Lower lobe of right lung (tissue), 2 donors: ENCODE measurements around the gene BLMH. TPM values are rescaled to one million over a fixed set of nuclear protein-coding genes. Genes with fewer than 3 reads are reported as not detected.

Source experiments
- ATAC-seq, 2 donors: fragments of 200-7000 bp; cut with Tn5 transposase; one replicate each; pipeline ENCODE4 v1.9.1; 2020 to 2022; ENCODE audit warnings: mild to moderate bottlenecking in 2 of 2, moderate library complexity in 2 of 2
- DNase-seq: peaks from one replicate; pipeline ENCODE4 v3.0.0-alpha.2; 2020
- H3K27ac ChIP-seq: fragments of 200-600 bp; one replicate; pipeline ENCODE4 v1.8.0; 2022
- H3K27me3 ChIP-seq: fragments of 200-600 bp; one replicate; pipeline ENCODE4 v1.8.0; 2022; ENCODE audit warnings: low read depth
- H3K36me3 ChIP-seq: fragments of 200-600 bp; one replicate; pipeline ENCODE4 v1.8.0; 2022; ENCODE audit warnings: mild to moderate bottlenecking
- H3K4me1 ChIP-seq: fragments of 200-600 bp; one replicate; pipeline ENCODE4 v1.8.0; 2022
- H3K4me3 ChIP-seq: fragments of 200-600 bp; one replicate; pipeline ENCODE4 v1.8.0; 2022; ENCODE audit warnings: mild to moderate bottlenecking
- H3K9me3 ChIP-seq: fragments of 200-600 bp; one replicate; pipeline ENCODE4 v1.8.0; 2022
- intact Hi-C: fragments of 100-400 bp; cut with DNase I; formaldehyde crosslinking; loops from one replicate; pipeline ENCODE4 v1.11.0; 2022
- total RNA-seq: library from RNA; stranded (reverse); fragmentation: NEBNext Ultra II Directional; extraction: Animal tissue kit (Norgen Biotek cat#: 25700); gene quantifications from one replicate; pipeline ENCODE4 v1.2.1, GENCODE V29; 2021
- TF ChIP-seq, protein P1 (sequence below): fragments of 200-600 bp; IDR thresholded peaks from one replicate; pipeline ENCODE4 v1.8.0; 2022; ENCODE audit warnings: antibody characterized with exemption, mild to moderate bottlenecking
- donor health status: DM: no; HTN: yes; CAD: no; lungs with severe emphysema.

The BLMH gene
- total RNA-seq, 1 donor from 2014 or later: 27.4 TPM

GRCh38 chr17:30278032-30278431 is 13.7 kb downstream of the BLMH start:
- H3K36me3 ChIP-seq: peaks cover 58% of the 10 kb centered on the region
- H3K27ac ChIP-seq: no peak overlapping the region
- TF ChIP-seq, protein P1, sequence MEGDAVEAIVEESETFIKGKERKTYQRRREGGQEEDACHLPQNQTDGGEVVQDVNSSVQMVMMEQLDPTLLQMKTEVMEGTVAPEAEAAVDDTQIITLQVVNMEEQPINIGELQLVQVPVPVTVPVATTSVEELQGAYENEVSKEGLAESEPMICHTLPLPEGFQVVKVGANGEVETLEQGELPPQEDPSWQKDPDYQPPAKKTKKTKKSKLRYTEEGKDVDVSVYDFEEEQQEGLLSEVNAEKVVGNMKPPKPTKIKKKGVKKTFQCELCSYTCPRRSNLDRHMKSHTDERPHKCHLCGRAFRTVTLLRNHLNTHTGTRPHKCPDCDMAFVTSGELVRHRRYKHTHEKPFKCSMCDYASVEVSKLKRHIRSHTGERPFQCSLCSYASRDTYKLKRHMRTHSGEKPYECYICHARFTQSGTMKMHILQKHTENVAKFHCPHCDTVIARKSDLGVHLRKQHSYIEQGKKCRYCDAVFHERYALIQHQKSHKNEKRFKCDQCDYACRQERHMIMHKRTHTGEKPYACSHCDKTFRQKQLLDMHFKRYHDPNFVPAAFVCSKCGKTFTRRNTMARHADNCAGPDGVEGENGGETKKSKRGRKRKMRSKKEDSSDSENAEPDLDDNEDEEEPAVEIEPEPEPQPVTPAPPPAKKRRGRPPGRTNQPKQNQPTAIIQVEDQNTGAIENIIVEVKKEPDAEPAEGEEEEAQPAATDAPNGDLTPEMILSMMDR: peak; percentile 54
- peak in 1 of 2 donors; percentile 54 for ATAC-seq
- intact Hi-C loops: no loop called here
- H3K4me3 ChIP-seq: no peak overlapping the region
- H3K9me3 ChIP-seq: no peaks in the 10 kb centered on the region
- no peaks in the 10 kb centered on the region for H3K27me3 ChIP-seq
- no peak for DNase-seq
- no peaks in the 10 kb centered on the region for H3K4me1 ChIP-seq

- Histone ChIP-seq H3K27ac (no peak overlapping the region), H3K4me1 (no peaks in the 10 kb centered on the region), H3K27me3 (no peaks in the 10 kb centered on the region), H3K4me3 (no peak overlapping the region), H3K9me3 (no peaks in the 10 kb centered on the region), H3K36me3 (peaks cover 64% of the 10 kb centered on the region)
- intact Hi-C loops: no loop called here
- DNase-seq (no peak), ATAC-seq (no peak)
- TF ChIP-seq, protein P1: no peak
Observed at GRCh38 chr17:30275911-30276310, 15.8 kb downstream of the BLMH start.

DNA sequence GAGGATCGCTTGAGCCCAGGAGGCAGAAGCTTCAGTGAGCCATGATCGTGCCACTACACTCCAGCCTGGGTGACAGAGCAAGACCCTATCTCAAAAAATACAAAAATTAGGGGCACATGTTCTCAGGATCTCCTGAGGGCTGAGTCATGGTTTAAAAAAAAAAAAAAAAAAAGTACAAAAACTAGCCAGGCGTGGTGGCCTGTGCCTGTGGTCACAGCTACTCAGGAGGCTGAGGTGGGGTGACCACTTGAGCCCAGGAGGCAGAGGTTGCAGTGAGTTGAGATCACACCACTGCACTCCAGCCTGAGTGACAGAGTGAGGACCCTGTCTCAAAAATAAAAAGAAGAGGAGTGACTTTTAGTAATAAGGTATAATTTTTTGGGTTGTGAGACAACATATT is 16.9 kb downstream of the BLMH start:
- peaks cover 64% of the 10 kb centered on the region for H3K36me3 ChIP-seq
- intact Hi-C loops: no loop called here

GRCh38 chr17:30273373-30273772 is 18.4 kb downstream of the BLMH start:
- intact Hi-C loops: no loop called here
- DNase-seq (no peak), ATAC-seq (no peak)

More for the DNA sequence above, 16.9 kb downstream of the BLMH start:
- Histone ChIP-seq H3K4me1 (no peaks in the 10 kb centered on the region), H3K9me3 (no peaks in the 10 kb centered on the region), H3K27me3 (no peaks in the 10 kb centered on the region), H3K4me3 (no peak overlapping the region), H3K27ac (no peak overlapping the region)
- no peak for DNase-seq
- ATAC-seq: no peak
- TF ChIP-seq, protein P1: no peak

DNA sequence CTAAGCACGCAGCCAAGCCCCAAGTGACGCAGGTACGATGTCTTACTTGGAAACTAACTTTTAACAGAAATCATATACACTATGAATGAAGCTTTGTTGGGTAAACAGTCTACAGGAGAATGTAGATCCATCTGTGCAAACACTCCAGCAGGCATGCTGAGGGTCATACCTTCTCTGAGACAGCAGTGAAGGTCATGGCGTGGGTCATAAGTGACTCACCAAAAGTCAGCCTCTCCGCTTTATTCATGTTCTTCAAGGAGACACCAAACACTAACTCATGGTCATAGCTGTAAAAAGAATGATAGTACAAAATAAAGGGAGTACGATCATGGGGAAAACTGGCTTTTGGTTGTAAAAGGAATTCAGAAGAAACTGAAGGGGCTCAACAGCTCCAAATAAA is 20.6 kb downstream of the BLMH start:
- Histone ChIP-seq H3K9me3 (no peaks in the 10 kb centered on the region), H3K27ac (no peak overlapping the region), H3K4me1 (no peaks in the 10 kb centered on the region), H3K4me3 (no peak overlapping the region), H3K27me3 (no peaks in the 10 kb centered on the region), H3K36me3 (peaks cover 79% of the 10 kb centered on the region)
- intact Hi-C loops: no loop called here
- DNase-seq: no peak
- TF ChIP-seq, protein P1: no peak
- no peak for ATAC-seq

More at GRCh38 chr17:30273373-30273772, 18.4 kb downstream of the BLMH start:
- H3K9me3 ChIP-seq: no peaks in the 10 kb centered on the region
- H3K27ac ChIP-seq: no peak overlapping the region
- no peaks in the 10 kb centered on the region for H3K4me1 ChIP-seq
- H3K27me3 ChIP-seq: no peaks in the 10 kb centered on the region
- H3K36me3 ChIP-seq: peaks cover 58% of the 10 kb centered on the region
- H3K4me3 ChIP-seq: no peak overlapping the region
- TF ChIP-seq, protein P1: no peak

DNA sequence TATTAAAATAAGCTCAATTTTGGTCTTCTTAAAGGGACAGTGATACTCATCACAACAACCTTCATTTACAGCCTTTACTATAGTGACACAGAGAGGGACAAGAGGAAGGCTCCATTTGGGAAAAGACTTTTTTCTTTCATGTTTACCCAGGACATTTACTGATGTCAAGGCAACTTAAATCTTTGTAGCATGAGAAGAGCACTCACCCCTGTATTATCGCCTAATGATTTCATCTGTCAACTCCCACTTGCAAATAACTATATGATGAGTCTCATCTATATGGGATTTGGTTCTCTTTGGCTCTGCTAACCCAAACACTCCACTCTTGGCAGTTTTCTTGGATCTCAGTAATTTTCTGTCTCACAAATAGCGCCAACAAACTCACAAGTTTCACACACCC is 24.1 kb downstream of the BLMH start:
- Histone ChIP-seq H3K36me3 (peaks cover 86% of the 10 kb centered on the region), H3K27ac (no peak overlapping the region), H3K4me3 (no peak overlapping the region), H3K9me3 (no peaks in the 10 kb centered on the region), H3K4me1 (peaks cover 23% of the 10 kb centered on the region), H3K27me3 (no peaks in the 10 kb centered on the region)
- TF ChIP-seq, protein P1: no peak
- ATAC-seq: no peak
- no peak for DNase-seq
- intact Hi-C loops: no loop called here
